Muscle of leg (tissue), 11 donors: ENCODE data around the gene CLSTN3. TPM values are rescaled to one million over a fixed set of nuclear protein-coding genes. Genes with fewer than 3 reads are reported as not detected.
"Not testable (repeated sequence)": the region's sequence is repeated elsewhere in the genome, so short reads cannot be mapped to it uniquely, and the experiment has no call there.

ENCODE experiments used
- DNase-seq: peaks from one replicate; pipeline ENCODE4 v3.0.0; 2013
- H3K27ac ChIP-seq: one replicate; pipeline ENCODE4 v1.5.1; 2013; ENCODE audit warnings: mild to moderate bottlenecking, low read length, control low read depth
- H3K27me3 ChIP-seq: one replicate; pipeline ENCODE4 v1.6.1; 2013; ENCODE audit warnings: low read length; ENCODE audit not compliant: control insufficient read depth, insufficient read depth
- H3K36me3 ChIP-seq: one replicate; pipeline ENCODE4 v1.6.1; 2013; ENCODE audit warnings: low read length; ENCODE audit not compliant: control insufficient read depth, insufficient read depth
- H3K4me1 ChIP-seq: one replicate; pipeline ENCODE4 v1.6.1; 2013; ENCODE audit warnings: low read length; ENCODE audit not compliant: control insufficient read depth, insufficient read depth
- H3K4me3 ChIP-seq: one replicate; pipeline ENCODE4 v1.5.1; 2013; ENCODE audit warnings: low read length, control low read depth
- H3K9me3 ChIP-seq: replicated peaks from 2 replicates; pipeline ENCODE4 v1.6.1; 2013; ENCODE audit warnings: low read depth, low read length; ENCODE audit not compliant: control insufficient read depth
- WGBS: methylation state at CpG from one replicate; pipeline ENCODE4 v1.1.5; 2013; ENCODE audit warnings: missing lambda C conversion rate; ENCODE audit not compliant: insufficient coverage; 5-methylcytosine and 5-hydroxymethylcytosine counted together
- polyA plus RNA-seq, 8 donors: library from polyadenylated mRNA; unstranded; fragments of 120-200 nt; gene quantifications; one replicate each; pipeline versions ENCODE4 v1.2.1 to v1.2.3, GENCODE V29; 2013; ENCODE audit warnings: inconsistent platforms in 1 of 8, low replicate concordance in 1 of 8; ENCODE audit not compliant: insufficient read length in 8 of 8, insufficient read depth in 1 of 8
- total RNA-seq: library from RNA; stranded (reverse); fragments of 120-200 nt; gene quantifications from one replicate; pipeline ENCODE4 v1.2.4, GENCODE V29; 2013

The CLSTN3 gene
- total and polyA plus RNA-seq, 9 donors: 7.2 to 27.2 (median 20.5) TPM

DNA sequence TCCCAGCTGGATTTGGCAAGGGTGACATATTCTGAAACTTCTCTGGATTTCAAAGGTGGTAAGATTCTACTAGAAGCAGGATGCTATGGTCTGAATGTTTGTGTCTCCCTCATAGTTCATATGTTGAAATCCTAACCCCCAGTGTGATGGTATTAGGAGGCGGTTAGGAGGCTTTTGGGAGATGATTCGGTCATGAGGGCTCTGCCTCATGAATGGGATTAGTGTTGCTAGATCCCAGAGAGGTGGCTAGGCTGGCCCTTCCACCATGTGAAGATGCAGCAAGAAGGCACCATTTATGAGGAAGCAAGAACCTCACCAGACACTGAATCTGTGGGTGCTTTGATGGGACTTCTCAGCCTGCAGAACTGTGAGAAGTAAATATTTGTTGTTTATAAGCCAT is 48.3 kb downstream of the CLSTN3 start:
- H3K4me1 ChIP-seq: no peaks in the 10 kb centered on the region
- no peaks in the 10 kb centered on the region for H3K36me3 ChIP-seq
- H3K4me3 ChIP-seq: no peak overlapping the region
- H3K27me3 ChIP-seq: peaks cover 2% of the 10 kb centered on the region
- H3K9me3 ChIP-seq: no peaks in the 10 kb centered on the region
- no CpG with 5 or more reads among the region's 2 CpGs for WGBS
- H3K27ac ChIP-seq: no peak overlapping the region
- no peak for DNase-seq

DNA sequence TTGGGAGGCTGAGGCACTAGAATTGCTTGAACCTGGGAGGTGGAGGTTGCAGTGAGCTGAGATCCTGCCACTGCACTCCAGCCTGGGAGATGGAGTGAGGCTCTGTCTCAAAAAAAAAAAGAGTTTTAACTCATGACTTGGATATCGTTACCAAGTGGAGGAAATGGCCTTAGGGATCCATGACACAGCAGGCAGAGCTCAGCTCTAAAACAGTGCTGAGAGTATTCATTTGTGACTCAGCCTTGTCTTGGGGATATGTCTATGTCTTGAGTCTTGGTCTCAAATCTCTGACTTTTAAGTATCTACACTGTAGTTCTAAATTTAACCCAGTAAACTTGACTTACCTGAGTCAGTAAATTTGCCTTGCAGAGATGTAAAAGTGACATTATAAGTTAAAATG is 50.5 kb downstream of the CLSTN3 start:
- Histone ChIP-seq H3K27me3 (peaks cover 2% of the 10 kb centered on the region), H3K27ac (no peak overlapping the region), H3K9me3 (no peaks in the 10 kb centered on the region), H3K4me3 (no peak overlapping the region), H3K4me1 (no peaks in the 10 kb centered on the region), H3K36me3 (no peaks in the 10 kb centered on the region)
- DNase-seq: no peak
- WGBS: 86% methylated on average over 1 of the region's 1 CpG

DNA sequence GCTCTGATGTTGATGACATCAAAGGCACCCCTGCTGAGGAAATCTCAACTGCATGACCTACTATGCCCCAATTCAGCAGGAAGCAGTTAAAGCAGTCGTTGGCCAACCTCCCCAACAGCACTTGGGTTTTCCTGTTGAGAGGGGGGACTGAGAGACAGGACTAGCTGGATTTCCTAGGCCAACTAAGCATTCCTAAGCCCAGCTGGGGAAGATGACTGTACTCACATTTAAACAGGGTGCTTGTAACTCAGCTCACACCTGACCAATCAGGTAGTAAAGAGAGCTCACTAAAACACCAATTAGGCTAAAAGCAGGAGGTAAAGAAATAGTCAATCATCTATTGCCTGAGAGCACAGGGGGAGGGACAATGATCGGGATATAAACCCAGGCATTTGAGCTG is 55.9 kb downstream of the CLSTN3 start:
- no CpG with 5 or more reads among the region's 2 CpGs for WGBS
- DNase-seq, H3K27me3 ChIP-seq, H3K9me3 ChIP-seq, H3K36me3 ChIP-seq, H3K4me3 ChIP-seq, H3K27ac ChIP-seq: not testable (repeated sequence)
- H3K4me1 ChIP-seq: peaks cover 20% of the 10 kb centered on the region

DNA sequence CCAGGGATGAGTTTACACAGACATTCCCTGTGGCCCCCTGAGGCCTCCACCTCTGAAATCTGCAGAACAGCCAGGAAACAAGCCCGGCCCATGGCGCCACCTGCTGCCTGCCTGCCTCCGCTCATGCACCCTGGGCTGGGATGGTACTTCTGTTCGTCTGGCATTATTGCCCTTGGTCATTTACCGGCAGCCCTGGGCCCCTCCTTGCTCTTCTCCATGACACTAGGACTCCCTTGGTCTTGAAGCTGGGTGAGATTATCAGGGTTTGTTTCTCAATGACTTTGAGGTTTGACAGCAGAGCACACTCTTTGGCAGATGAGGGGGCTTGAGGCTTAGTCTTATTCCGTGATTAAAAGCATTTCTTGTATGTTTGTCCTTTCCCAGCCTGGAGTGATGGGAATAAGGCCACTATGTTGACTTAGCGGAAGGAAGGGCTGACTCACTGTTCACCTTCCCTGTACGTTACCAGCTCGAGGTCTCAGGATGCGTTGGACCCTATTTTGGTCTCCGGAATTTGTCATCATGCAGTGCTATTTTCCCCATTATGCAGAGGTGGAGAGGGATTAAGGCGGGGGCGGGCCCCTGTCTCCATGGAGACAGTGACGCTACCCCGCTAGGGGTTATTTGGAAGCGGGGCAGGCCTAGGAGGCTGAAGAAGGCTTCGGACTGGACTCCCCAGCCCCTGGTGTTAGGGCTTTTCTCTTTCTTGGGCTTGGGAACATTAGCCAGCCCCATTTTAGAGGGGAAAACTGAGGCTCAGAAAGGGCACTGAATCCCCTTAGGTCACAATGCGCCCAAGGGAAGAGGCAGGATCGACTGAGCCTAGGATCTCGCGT is 58.6 kb downstream of the CLSTN3 start:
- DNase-seq: peak; percentile 73
- WGBS: 2% methylated on average over 15 of the region's 21 CpGs
- Histone ChIP-seq H3K36me3 (peaks cover 11% of the 10 kb centered on the region), H3K4me1 (peaks cover 22% of the 10 kb centered on the region), H3K9me3 (no peaks in the 10 kb centered on the region), H3K27me3 (no peaks in the 10 kb centered on the region), H3K27ac (peak overlapping the region; percentile 88), H3K4me3 (peak overlapping the region; percentile 77)

DNA sequence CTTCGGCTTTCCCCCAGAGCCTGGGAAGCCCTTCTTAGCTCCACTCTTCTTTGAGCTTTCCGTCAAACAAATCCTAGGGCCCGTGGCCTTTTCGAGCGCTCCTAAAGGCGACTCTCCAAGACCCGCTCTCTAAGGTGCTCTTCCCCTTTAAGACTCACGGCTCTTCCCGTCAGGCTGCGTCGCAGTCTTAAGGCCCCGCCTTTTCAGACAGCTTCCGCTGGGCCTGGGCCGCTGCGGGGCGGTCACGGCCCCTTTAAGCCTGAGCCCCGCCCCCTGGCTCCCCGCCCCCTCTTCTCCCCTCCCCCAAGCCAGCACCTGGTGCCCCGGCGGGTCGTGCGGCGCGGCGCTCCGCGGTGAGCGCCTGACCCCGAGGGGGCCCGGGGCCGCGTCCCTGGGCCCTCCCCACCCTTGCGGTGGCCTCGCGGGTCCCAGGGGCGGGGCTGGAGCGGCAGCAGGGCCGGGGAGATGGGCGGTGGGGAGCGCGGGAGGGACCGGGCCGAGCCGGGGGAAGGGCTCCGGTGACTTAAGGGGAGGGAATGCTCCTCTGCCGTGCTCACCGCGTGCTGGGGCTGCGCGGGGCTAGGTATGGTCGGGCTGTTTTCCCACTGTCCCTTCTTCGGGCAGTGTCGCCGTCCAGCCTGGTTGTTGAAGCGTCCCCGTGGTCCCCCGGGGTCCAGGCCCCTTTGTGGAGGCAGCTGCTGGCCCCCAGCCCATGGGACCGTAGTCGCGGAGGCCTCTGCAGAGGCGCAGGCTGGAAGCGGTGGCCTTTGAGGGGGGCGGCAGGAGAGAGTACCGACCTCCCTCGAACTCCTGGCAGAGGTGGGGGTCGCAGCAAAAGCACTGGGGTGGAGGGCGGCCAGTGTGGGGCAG is 59.5 kb downstream of the CLSTN3 start, which contains the start of gene PEX5:
Gene PEX5, plus strand, starts transcription at position 289 of the 870 bp plus-strand sequence. CDS start 692 bp downstream, outside the sequence.
- under 1% methylated on average over 49 of the region's 68 CpGs for WGBS
- Histone ChIP-seq H3K4me3 (peak within 1 kb of the TSS; percentile 77), H3K9me3 (no peaks in the 10 kb centered on the region), H3K36me3 (peaks cover 11% of the 10 kb centered on the region), H3K4me1 (peaks cover 22% of the 10 kb centered on the region), H3K27ac (peak within 1 kb of the TSS; percentile 88), H3K27me3 (no peaks in the 10 kb centered on the region)
- peak; percentile 98 for DNase-seq

DNA sequence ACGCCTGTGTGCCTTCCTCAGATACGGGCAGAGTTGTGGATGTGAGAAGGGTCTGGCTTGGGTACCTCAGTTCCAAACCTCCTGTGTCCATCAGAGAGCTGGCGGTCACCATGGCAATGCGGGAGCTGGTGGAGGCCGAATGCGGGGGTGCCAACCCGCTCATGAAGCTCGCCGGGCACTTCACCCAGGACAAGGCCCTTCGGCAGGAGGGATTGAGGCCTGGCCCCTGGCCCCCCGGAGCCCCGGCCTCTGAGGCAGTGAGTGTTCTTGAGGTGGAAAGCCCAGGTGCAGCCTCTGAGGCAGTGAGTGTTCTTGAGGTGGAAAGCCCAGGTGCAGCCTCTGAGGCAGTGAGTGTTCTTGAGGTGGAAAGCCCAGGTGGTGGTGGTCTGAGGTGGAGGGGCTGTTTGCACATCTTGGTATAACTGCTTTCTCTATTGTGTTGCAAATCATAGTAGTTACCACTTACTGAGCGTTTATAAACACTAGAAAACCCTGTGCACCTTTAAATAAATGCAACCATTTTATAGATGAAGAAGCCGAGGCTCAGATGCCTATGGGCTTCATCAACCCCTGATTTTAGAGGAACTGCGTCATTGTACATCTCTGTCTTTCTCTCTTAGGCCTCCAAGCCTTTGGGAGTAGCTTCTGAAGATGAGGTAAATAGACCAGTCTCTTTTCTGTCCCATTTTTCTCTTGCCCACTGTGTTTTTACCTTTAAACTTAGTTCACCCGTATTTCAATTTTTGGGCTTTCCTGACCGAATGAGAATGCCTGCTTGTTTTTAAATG is 60.3 kb downstream of the CLSTN3 start:
- Histone ChIP-seq H3K9me3 (no peaks in the 10 kb centered on the region), H3K27ac (peak overlapping the region; percentile 79), H3K4me1 (peaks cover 22% of the 10 kb centered on the region), H3K4me3 (peak overlapping the region; percentile 76), H3K36me3 (peaks cover 14% of the 10 kb centered on the region), H3K27me3 (no peaks in the 10 kb centered on the region)
- WGBS: 12% methylated on average over 13 of the region's 17 CpGs
- DNase-seq: peak; percentile 34

DNA sequence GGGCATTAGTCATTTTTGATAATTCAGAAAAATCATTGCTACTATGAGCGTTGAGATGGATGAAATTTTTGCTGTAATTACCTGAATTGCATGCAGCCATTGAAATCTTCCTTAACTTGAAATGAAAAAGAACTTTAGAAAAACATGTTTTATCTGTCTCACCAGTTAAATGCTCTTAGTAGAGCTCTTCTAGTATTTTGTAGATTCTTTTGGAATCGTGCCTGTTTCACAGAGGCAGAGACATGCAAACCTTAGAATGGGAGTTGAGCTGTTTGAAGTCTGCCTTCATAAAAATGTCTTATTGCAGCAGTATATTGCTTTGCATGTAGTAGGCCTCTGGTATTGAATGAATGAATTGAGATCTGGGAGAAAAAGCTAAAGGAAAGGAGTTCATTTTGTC is 63.5 kb downstream of the CLSTN3 start:
- H3K9me3 ChIP-seq: no peaks in the 10 kb centered on the region
- no peak overlapping the region for H3K4me3 ChIP-seq
- peaks cover 16% of the 10 kb centered on the region for H3K4me1 ChIP-seq
- H3K27me3 ChIP-seq: no peaks in the 10 kb centered on the region
- no CpG with 5 or more reads among the region's 2 CpGs for WGBS
- H3K27ac ChIP-seq: no peak overlapping the region
- peaks cover 18% of the 10 kb centered on the region for H3K36me3 ChIP-seq
- no peak for DNase-seq

DNA sequence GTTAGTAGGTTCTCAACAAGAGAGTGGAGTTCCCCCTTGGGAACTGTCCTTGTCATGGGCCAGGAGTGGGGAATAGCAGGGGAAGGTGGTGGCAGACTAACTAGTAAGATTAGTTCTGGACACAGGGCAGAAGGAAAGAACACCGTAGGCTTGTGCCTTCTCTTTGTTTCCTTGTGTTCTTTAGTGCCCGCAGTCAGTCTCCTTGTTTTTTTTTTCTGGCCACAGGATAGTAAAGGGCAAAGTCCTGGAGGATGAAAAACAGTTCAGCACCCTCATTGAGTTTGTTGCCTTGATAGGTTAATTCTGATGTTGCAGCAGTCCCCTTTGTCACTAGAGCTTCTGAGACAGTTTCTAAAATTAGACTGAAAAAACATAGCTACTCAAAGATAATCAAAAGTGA is 67.7 kb downstream of the CLSTN3 start:
- DNase-seq: no peak
- Histone ChIP-seq H3K9me3 (no peaks in the 10 kb centered on the region), H3K4me3 (no peak overlapping the region), H3K4me1 (no peaks in the 10 kb centered on the region), H3K36me3 (peaks cover 26% of the 10 kb centered on the region), H3K27ac (no peak overlapping the region), H3K27me3 (no peaks in the 10 kb centered on the region)
- WGBS: 83% methylated on average over 2 of the region's 2 CpGs

DNA sequence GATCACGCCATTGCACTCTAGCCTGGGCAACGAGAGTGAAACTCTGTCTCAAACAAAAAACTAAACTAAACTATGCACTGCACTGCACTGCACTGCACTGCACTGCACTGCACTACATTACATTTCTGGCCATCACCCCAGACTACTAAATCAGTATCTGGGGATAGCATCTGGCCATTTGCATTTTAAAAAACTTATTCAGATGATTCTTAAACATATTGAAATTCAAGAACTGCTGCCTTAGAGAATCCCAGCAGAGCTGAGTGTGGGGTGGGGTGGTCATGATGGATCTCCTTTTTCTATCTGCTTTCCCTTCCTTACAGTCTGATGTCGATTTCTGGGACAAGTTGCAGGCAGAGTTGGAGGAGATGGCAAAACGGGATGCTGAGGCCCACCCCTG is 72.9 kb downstream of the CLSTN3 start:
- no CpG with 5 or more reads among the region's 4 CpGs for WGBS
- Histone ChIP-seq H3K27ac (no peak overlapping the region), H3K27me3 (no peaks in the 10 kb centered on the region), H3K4me3 (no peak overlapping the region), H3K36me3 (peaks cover 38% of the 10 kb centered on the region), H3K9me3 (no peaks in the 10 kb centered on the region), H3K4me1 (peaks cover 6% of the 10 kb centered on the region)
- no peak for DNase-seq
